Stomach (tissue), 4 donors: ENCODE measurements around the gene SPRR3.

Source experiments
- EP300 ChIP-seq: sonication (generic); formaldehyde crosslinking; IDR thresholded peaks from one replicate; pipeline ENCODE4 v1.6.1; 2017; ENCODE audit warnings: antibody characterized with exemption
- POLR2A ChIP-seq, 4 donors: fragments of 450-650 bp; IDR thresholded peaks; one replicate each; pipeline ENCODE4 v1.6.1; 2016; ENCODE audit warnings: antibody characterized with exemption in 4 of 4, control low read depth in 2 of 4, mild to moderate bottlenecking in 1 of 4, moderate library complexity in 1 of 4
- POLR2AphosphoS5 ChIP-seq, 3 donors: sonication (generic); formaldehyde crosslinking; IDR thresholded peaks; one replicate each; pipeline ENCODE4 v1.6.1; 2016; ENCODE audit warnings: antibody characterized with exemption in 3 of 3
- TF ChIP-seq, protein P1 (sequence below), 7 experiments: fragments of 450-650 bp in 4 of 7; fragments of 200-600 bp in 3 of 7; sonication (generic) in 3 of 7; IDR thresholded peaks; one replicate each; pipeline ENCODE4 v1.5.1; 2016 to 2019; ENCODE audit warnings: antibody characterized with exemption in 7 of 7, control low read depth in 2 of 7, mild to moderate bottlenecking in 1 of 7

DNA sequence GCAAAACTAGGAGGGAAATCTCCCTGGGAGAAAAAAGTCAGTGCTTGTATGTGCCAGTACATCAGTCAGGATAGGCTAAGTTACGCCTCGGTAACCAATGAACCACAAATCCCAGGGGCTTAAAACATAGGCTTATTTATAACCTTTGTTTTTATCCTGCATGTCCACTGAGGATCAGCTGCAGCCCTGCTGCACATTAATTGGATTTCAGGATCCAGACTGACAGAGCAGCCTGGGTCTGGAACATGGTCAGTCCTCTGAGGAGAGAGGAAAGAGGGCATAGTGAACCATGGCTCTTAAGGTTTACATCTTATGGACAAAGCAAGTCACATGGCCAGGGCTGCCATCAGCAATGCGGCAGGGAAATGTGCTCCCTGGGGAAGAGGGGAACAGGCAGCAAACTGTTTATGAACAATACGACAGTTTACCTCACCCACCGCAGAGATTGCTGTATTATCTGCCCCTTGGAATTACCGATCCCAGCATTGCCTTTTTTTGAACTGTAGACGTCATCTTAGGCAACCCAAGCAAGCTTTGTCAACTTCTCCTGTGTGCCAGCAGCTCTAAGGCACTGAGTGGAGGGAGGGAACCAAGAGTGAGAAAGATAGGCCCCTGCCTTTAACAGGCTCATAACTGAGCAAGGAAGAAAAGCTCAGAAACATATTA lies 40.2 kb upstream of the SPRR3 start:
- no peak for TF ChIP-seq EP300
- TF ChIP-seq POLR2AphosphoS5 (IDR thresholded peaks at IDR 0.05): no peak
- TF ChIP-seq, protein P1, sequence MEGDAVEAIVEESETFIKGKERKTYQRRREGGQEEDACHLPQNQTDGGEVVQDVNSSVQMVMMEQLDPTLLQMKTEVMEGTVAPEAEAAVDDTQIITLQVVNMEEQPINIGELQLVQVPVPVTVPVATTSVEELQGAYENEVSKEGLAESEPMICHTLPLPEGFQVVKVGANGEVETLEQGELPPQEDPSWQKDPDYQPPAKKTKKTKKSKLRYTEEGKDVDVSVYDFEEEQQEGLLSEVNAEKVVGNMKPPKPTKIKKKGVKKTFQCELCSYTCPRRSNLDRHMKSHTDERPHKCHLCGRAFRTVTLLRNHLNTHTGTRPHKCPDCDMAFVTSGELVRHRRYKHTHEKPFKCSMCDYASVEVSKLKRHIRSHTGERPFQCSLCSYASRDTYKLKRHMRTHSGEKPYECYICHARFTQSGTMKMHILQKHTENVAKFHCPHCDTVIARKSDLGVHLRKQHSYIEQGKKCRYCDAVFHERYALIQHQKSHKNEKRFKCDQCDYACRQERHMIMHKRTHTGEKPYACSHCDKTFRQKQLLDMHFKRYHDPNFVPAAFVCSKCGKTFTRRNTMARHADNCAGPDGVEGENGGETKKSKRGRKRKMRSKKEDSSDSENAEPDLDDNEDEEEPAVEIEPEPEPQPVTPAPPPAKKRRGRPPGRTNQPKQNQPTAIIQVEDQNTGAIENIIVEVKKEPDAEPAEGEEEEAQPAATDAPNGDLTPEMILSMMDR (IDR thresholded peaks at IDR 0.05): no peak
- no peak for TF ChIP-seq POLR2A (IDR thresholded peaks at IDR 0.05)
